GM19455 (cell line): Measurements from ENCODE around the gene FAM181A.
A peak's percentile ranks its signal among the peaks of the same experiment; 100 is the strongest.

Experiments
- ATAC-seq: cut with Tn5 transposase; IDR thresholded peaks from one replicate; pipeline ENCODE4 v1.9.1; 2021; ENCODE audit not compliant: unreplicated experiment

The FAM181A gene

DNA sequence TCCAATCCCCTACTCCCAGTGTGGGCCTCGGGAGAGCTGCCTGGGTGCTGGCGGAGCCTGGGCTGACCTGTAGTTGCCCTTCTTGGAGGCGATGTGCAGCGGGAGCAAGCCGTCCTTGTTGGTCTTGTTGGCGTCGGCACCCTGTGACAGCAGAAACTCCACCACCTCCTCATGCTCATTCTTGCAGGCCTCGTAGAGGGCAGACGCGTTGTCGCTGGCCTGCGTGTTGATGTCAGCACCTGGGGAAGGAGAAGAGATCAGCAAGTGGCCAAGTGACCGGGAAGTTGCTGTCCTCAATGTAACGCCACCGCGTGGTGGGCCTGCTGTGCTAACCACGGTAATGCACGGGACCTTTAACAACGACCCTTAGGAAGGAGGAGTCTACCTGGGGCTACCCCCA is 20.1 kb downstream of the FAM181A start:
- no peak for ATAC-seq

DNA sequence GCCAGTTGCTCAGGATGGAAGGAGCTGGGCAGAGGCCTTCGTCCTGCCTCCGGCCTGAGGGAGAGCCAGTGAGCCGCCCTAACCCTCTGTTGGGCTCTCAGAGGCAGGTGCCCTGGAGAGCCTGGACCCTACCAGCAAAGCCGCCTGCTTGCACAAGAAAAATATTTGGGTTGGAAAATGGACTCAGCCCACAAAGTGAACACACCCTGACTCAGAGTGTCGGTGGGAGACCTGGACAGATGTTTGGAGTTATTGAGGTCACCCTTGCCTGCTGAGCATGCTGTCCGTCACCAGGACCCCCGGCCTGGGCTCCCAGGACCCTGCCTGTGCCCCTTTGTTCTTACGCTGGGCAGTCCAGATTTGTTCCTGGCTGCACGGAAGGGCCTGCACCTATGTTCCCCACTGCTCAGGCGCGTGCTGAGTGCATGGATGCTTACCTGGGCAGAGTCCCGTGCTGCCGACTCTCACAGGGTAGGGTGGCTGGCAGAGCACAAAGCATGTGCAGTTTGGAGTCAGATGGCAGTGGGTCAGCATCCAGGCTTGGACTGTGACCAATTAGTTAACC is 22.4 kb downstream of the FAM181A start:
- no peak for ATAC-seq

DNA sequence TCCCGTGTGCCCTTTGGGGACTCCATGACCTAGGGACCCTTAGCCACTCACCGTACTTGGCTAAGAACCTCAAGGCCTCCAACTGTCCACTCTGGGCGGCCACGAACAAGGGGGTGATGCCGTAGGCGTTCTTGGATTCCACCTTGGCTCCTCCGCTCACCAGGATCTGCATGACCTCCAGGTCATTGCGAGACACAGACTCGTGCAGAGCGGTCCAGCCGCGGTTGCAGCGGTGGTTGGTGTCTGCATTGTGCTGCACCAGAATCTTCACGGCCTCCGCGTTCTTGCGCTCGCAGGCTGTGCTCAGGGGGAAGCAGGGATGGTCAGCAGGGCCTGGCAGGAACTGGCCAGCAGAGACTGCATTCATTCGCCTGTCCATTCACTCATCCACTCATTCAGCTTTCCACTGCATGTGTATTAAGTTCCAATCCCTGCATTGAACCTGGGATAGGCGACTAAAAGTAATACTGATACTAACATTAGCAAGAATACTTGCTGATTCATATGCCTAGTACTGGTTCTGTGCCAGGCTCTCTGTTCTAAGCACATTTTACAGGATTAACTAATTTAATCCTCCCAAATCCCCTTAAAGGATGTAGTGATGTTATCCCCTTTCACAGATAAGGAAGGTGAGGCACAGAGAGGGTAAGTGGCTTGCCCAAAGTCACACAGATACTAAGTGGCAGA is 23.9 kb downstream of the FAM181A start:
- no peak for ATAC-seq

DNA sequence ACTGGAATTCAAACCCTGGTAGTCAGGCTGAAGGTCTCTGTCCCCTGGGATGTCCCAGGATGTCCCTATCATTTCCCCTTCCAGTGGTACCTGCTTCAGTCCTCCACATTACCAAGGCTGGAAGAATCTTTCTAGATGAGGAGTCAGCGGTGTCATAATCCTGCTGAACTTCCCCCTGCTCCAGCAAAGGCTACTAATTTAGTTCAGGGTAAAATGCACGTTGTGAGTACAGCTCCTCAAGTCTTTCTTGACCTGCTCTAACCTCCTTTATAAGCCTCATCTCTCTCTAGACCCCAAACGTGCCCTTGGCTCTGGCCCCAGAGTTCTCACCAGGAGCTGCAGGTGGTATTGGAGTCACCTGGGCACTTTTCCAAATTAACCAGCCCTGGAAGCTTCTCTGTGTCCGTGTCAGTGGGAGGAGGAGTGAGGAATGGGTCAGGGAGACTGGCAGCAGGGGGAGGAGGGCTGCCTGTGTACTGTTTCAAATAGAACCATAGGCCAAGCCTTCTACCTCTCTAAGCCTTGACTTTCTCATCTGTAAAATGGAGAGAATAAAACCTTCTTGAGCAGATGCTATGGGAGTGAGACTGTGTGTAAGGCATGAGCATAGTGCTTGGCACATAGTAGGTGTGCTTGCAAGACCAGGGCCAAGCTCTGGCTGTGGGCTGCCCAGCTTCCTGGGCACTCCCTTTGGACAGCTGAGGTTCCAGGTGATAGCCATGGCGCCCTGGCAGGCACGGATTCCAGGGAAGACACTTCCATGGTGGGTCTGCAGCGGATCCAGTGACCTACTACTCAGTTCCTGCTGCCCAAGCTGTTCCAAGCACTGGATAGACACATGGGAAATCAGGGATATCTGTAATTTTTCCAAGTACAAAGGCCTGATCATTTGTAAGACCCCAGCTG is 24.7 kb downstream of the FAM181A start:
- ATAC-seq = no peak

DNA sequence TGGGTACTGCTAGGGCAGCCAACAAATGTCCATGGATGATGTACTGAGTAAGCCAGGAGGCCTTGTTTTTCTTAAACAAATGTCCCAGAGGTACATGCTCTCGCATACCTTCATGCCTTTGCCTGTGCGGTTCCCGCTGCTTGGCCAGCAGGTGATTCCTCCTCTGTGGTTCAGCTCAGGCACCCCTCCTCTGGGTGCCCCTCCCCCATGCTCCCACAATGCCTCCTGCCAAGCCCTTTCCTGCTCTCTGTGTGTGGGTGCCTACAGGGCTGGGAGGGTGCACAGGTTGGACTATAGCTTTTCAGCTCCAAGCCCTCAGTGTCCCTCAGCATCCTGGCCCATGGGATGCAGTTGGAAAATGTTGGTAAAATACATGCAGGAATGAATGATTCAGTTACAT is 25.7 kb downstream of the FAM181A start:
- ATAC-seq = no peak

DNA sequence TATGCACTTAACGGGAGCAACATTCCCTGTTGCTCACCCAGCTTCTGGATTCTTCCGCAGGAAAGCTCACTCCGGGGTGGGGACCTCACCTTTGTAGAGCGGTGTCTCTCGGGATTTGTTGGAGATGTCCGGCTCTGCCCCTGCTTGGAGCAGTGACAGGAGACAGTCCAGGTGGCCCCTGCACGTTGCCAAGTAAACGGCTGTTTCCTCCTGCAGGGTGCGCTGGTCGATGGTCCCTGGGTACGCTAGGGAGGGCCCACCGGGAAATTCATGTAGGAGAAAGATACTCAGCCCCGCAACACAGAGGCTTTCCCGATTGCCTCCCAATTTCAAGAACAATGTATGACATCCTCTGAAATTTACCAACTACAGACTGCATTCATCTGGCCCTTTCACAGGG is 26.1 kb downstream of the FAM181A start:
- ATAC-seq = no peak

DNA sequence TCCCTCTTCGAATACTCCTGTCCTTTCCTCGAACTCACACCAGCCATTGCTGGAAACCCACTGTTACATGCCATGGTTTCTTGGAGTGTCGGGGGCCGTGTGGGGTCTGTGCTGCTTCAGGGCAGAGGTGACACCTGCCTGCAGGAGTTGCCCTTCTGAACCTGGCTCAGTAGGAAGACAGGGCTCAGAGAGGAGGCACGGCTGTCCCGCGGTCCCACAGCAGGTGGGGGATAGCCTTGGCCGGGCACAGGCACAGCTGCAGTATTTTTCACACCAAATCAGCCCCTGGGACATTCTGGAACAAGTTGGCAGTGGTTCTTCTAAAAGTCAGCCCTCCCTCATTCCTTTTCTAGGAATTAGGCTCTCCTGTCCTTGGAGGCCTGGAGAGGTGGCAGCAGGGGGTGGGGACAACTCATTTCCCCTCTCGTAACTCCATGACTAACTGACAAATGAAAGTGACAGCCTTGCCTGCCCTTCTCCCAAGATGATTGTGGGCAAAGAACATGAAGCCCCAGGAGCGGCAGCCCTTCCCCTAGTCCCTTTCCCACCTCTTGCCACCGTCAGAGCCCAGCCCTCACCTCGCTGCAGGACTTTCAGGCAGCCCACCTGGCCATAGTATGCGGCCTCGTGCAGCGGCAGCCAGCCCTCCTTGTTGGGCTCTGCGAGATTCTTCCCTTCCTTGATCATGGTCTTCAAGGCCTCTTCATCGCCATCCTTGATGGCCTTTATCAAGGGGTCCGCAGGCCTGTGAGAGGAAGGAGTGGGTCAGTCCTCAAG is 26.8 kb downstream of the FAM181A start:
- ATAC-seq = no peak

DNA sequence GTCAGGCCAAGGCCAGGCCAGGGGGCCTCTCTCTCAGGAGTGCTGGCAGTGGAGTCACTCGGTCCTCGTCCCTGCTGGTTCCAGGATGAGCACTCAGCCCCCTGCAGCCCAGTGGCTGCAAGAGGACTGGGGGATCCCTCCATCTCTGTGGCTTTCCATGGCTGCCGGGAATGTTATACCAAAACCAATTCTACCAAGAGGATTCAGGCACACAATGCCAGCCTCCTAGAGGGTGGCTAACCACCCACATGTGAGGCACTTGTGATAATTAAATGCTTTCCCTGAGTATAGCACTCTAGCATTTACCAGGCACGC is 27.3 kb downstream of the FAM181A start:
- no peak for ATAC-seq

DNA sequence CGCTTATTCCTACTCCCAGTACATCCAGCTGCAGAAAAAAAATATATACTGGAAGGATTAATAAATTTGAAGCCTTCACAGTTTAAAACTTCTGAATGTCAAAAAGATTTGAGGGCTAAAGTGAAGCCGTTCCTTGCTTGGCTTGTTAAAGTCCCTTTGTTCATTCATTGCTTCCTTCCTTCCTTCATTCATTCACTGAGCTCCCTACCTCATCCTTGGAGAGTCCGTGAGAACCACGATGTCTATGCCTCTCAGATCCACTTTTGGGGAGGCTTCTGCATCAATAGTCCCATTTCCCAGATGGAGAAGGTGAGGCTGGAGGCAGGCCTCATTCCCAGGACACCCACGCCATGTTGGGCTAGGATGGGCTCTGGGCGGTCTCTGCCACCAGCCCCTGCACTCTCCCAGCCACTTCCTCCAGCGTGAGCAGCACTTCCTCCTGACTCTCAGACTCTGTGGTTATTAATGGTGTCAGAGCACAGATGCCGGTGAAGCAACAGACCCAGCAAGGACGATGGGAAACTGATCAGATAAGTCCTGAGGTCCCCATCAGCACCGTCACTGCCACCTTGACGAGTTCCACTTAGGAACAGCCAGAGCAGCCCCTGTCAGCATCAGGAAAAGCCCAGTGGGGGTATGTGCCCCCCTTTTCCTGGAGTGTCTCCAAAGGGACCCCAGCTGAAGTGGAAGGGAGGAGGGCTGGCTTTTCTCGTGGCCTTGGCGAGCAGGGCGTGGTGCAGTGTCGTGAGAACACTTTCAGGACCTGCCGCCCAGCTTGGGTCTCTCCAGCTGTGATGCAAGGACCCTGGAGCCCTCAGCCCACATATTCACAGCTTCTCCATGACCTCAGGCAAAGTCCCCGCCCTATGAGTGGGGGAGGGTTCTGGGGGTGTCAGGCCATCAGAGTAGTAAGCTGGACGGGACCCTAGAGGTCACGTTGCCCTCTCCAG is 28.0 kb downstream of the FAM181A start:
- peak; percentile 33 for ATAC-seq

DNA sequence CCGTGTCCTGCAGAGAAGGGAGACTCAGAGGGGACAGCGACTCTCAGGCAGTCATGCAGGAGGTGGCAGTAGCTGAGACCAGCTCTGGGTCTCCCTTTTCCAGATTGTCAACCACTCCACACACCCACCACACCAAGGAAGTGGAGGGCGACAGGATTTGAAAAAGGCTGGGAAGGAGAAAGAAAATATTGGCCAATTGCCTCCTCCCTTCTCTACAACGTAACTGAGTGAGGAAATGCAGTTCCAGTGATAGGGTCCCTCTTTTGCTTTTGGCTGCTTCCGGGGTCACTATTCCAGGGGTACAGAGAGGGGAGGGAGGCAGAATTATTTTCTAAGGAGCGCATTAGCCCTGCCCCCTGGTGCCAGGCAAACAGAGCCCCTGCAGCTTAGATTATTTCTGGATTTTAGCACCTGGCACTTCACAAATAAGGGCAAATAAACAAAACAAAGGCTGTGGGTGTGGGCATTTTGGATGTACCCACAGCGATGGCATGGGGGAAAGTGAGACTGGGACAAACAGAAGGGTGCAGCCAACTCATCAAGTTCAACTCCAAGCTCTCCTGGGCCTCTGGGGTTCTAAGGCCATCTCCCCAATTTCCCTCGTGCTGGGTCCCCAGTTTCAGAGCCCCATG is 28.8 kb downstream of the FAM181A start:
- ATAC-seq = no peak

DNA sequence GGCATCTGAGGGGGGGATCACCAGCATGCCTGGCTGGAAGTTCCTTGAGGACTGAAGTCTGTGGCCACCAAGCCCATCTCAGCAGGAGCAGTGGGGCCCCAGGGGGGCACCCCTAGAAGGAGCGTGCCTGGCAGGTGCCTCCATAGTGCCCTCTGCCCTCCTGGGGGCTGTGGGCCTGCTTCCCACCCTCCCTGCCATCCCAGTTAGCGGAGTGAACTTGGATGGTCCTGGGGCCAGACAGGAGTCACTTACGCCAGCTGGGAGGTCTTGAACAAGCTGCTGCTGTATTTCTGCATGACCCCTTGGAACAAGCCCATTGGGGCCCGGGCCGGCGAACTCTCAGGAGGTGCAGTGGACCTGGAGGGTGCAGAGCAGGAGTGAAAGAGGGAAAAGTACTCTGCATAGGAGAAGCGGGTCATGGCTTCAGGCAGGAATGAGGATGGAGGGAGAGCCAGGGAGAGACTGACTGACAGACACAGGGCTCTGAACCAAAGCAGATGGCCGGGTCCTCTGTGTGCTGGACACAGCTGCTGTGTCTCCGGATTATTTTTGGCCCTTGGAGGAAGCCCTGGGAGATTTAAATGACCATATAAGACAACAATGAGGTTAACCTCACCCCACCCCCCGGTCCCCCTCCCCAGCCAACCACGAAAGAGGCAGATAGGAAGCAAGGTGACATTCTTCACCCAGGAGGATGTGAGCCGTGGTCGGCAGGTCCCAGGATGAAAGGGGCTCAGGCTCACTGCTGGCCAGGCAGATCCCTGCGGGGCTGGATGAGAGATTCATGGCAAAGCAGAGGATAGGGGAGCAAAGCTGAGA is 29.6 kb downstream of the FAM181A start:
- ATAC-seq = no peak

DNA sequence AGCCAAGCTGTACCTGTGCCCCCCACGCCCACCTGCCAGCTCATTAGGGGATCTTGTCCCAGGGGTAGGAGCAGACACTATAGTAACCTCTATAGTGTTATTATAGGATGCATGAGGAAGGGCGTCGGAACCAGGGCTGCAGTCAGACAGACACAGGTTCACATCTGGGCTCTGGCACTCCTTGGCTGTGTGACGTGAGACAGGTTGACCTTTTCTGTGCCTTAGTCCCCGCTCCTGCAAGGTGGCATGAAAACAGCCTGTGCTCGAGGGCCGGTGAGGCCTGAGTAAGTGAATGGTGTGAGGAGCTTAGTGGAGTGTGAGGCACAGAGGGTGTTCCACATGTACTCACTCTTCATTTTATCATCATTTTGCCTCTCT is 30.2 kb downstream of the FAM181A start:
- no peak for ATAC-seq

DNA sequence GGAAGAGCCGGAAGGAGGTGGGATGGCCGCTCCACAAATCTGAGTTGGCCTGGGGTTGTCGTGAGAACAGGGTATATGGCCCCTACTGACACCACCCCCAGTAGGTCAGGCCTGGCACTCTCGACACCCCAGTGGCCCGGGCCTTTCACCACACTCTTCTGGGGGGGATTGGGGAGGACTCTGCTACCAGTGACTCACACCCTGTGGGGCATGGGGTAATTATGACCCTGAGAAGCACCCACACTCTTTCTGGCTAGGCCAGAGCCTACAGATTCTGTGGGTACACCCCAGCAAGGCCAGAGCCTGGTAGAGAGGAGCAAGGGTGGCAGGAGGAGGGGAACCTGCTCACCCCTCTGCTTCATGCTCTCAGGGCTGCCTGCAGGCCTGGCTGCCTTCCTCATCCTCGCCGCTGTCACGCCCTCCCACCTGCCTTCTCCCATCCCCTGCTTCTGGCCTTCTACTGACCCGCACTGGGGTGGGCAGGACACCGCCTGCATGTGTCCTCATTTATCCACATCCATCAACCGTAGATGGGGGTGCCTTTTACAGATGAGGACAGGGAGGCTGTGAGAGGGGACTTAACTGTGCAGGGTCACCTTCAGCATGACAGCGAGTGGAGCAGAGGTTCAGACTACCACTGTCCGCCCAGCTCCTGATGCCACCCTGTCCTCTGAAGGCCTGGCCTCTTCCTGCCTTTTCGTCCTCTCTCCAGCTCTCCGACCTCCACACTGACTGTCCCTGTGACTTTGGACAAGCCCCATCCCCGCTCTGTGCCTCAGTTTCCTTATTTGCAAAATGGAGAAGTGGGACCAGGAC is 30.8 kb downstream of the FAM181A start:
- no peak for ATAC-seq

DNA sequence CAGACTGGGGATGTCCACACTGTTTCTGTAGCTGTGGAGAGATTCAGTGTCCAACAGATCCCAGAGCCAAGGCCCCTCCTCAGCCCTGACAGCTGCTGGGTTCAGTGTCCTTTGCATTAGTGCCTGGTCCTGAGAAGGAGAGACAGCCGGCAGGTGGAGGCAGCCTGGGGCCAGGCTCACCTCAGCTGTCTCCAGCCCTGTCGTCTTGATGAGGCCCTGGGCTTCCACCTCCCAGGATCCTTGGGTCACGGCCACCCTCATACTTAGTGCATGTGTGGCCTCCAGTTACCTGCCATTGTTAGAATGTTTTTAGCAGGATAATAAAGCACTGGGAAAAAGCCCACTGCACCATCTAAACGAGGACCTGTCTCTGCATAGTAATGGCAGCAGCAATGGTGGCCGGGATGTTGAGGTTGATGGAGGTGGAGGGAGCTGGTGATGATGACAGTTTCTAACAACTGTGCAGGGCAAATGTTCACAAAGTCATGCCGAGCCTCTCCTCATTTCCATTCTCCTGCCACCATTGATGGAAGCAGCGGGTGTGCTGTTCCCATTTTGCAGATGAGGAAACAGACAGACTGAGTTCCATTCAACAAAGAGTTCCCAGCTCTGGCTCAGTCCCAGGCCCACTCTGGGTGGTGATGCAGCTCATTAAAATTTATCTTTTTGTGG is 31.6 kb downstream of the FAM181A start:
- no peak for ATAC-seq

DNA sequence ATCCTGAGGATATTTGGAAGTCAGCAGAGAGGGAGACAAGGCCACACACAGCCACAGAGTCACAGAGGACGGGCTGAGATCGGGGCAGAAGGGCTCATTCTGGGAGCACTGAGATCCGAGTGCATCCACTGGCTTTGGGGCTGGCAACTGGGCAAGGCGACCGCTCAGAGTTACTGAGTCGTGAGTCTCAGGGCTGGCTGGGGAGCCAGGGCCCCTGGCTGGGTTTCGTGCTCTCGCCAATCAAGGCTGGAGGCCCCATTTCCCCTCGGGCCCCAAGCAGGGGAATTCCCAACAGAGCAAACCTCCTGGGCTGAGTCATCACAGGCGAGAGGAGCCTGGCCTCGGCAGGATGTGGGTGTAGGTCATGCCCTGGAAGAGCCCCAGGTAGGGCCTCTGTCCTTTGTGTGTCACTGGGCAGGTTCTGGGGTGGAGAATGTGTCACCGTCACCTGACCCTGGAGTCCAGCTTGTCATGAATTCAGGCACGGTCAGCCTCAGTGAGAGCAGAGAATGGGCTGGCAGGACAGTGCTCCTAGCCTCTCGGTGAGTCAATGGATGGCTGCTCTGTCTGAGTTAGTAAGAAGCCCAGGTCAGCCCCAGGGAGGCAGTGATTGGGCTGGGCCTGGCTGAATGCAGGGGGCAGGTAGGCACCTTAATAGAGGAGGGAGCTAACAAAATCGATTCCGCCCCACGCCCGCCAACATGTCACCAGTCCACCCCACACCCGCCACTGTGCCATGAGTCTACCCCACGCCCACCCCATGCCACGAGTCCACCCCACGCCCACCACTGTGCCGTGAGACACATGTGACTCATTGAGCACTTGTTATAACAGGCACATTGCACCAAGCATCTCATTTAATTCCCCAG is 32.3 kb downstream of the FAM181A start:
- ATAC-seq = peak; percentile 67

DNA sequence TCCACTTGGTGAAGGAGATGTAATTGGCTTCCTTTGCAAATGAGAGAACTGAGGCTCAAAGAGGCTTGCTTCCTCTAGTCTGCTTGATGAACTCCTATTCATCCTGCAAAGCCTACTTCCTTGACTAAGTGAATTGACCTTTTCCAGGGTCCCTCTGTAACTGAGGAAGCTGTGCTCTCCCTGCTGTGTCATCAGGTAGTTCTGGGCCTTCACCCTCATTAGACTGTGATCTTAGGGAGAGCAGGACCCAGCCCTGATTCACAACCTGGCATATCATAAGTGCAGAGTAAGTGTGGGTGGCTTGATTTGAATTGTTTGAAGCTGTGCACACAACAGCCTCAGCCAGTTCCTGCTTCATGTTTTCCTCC is 32.9 kb downstream of the FAM181A start:
- ATAC-seq = no peak
